PC-3 (cell line): ENCODE data around the gene CCDC181. TPM values are rescaled to one million over a fixed set of nuclear protein-coding genes. Genes with fewer than 3 reads are reported as not detected.
A peak's percentile ranks its signal among the peaks of the same experiment; 100 is the strongest.

Experiments used
- ATAC-seq: fragments of 200-7000 bp; cut with Tn5 transposase; 2 replicates; pipeline ENCODE4 v1.9.1; 2020; ENCODE audit warnings: mild to moderate bottlenecking, moderate library complexity
- BruUV-seq: library from RNA; stranded (reverse); fragments of 400-500 nt; replicated peaks from 2 replicates; lab custom pipeline; 2021; lab: Mats Ljungman, UMichigan
- CTCF ChIA-PET: fragments of 300-600 bp; sonication (Branson Sonifier 250); formaldehyde crosslinking; loops from one replicate; lab custom pipeline; 2022; ENCODE audit warnings: antibody characterized with exemption; lab: Charles Lee
- POLR2A ChIA-PET: fragments of 300-600 bp; sonication (Branson Sonifier 250); formaldehyde crosslinking; loops from one replicate; lab custom pipeline; 2022; ENCODE audit warnings: antibody characterized with exemption; ENCODE audit not compliant: unreplicated experiment; lab: Charles Lee
- DNase-seq: peaks from one replicate; pipeline ENCODE4 v3.0.0-alpha.2; 2015
- H2AFZ ChIP-seq: fragments of 300-600 bp; sonication (generic); 2 replicates; pipeline ENCODE4 v1.6.0; 2016; ENCODE audit warnings: antibody characterized with exemption, low read length
- H3F3A ChIP-seq: fragments of 300-600 bp; sonication (generic); one replicate; pipeline ENCODE4 v1.6.0; 2017; ENCODE audit warnings: antibody characterized with exemption, low read length, control low read depth, mild to moderate bottlenecking; ENCODE audit not compliant: unreplicated experiment
- H3K27ac ChIP-seq: fragments of 300-600 bp; sonication (generic); 2 replicates; pipeline ENCODE4 v1.5.1; 2016; ENCODE audit warnings: mild to moderate bottlenecking, low read length
- H3K27me3 ChIP-seq: fragments of 300-600 bp; sonication (generic); 2 replicates; pipeline ENCODE4 v1.6.1; 2016; ENCODE audit warnings: low read length, mixed read lengths
- H3K36me3 ChIP-seq: fragments of 300-600 bp; sonication (generic); 2 replicates; pipeline ENCODE4 v1.6.1; 2016; ENCODE audit warnings: low read depth, mixed run types, low read length, mixed read lengths
- H3K4me1 ChIP-seq: fragments of 300-600 bp; sonication (generic); 2 replicates; pipeline ENCODE4 v1.5.1; 2016; ENCODE audit warnings: low read length; ENCODE audit not compliant: insufficient read depth
- H3K4me2 ChIP-seq: fragments of 300-600 bp; sonication (generic); 2 replicates; pipeline ENCODE4 v1.6.0; 2016; ENCODE audit warnings: low read length
- H3K4me3 ChIP-seq: fragments of 300-600 bp; sonication (generic); 2 replicates; pipeline ENCODE4 v1.5.1; 2016; ENCODE audit warnings: mild to moderate bottlenecking, low read length, mixed read lengths
- H3K79me2 ChIP-seq: fragments of 300-600 bp; sonication (generic); 2 replicates; pipeline ENCODE4 v1.6.1; 2017; ENCODE audit warnings: low read length, mixed read lengths
- H3K9ac ChIP-seq: fragments of 300-600 bp; sonication (generic); 2 replicates; pipeline ENCODE4 v1.6.0; 2016; ENCODE audit warnings: mild to moderate bottlenecking, low read length
- H3K9me2 ChIP-seq: fragments of 300-600 bp; sonication (generic); replicated peaks from 2 replicates; pipeline ENCODE4 v1.6.1; 2016; ENCODE audit warnings: mixed run types, low read length, mixed read lengths
- H3K9me3 ChIP-seq: fragments of 300-600 bp; sonication (generic); 2 replicates; pipeline ENCODE4 v1.6.1; 2016; ENCODE audit warnings: low read length, mixed read lengths
- H4K20me1 ChIP-seq: fragments of 300-600 bp; sonication (generic); 2 replicates; pipeline ENCODE4 v1.6.1; 2016; ENCODE audit warnings: low read length, mixed read lengths
- CTCF ChIP-seq: fragments of 300-600 bp; sonication (generic); conservative IDR thresholded peaks from 2 replicates; pipeline ENCODE4 v1.5.1; 2017; ENCODE audit warnings: antibody characterized with exemption, low read depth, mild to moderate bottlenecking, low read length
- EZH2 ChIP-seq: fragments of 300-600 bp; sonication (generic); IDR thresholded peaks from one replicate; pipeline ENCODE4 v1.6.1; 2017; ENCODE audit warnings: antibody characterized with exemption, mild to moderate bottlenecking, low read length; ENCODE audit not compliant: unreplicated experiment
- EZH2phosphoT487 ChIP-seq: fragments of 300-600 bp; sonication (generic); IDR thresholded peaks from 2 replicates; pipeline ENCODE4 v1.6.1; 2018; ENCODE audit warnings: mild to moderate bottlenecking, antibody characterized with exemption, low read length, borderline replicate concordance
- intact Hi-C: fragments of 100-400 bp; cut with micrococcal nuclease; formaldehyde crosslinking; loops from 2 replicates; pipeline ENCODE4 v1.9.0; 2023
- total RNA-seq: library from RNA; depleted of rRNA; stranded (reverse); fragments of >200 nt; gene quantifications from 2 replicates; pipeline ENCODE4 v1.2.3, GENCODE V29; 2014

Gene CCDC181
- total RNA-seq, 1 experiment from 2014 or later: 0.07 TPM

- no peak for TF ChIP-seq CTCF
- TF ChIP-seq EZH2: no peak
- no peak for TF ChIP-seq EZH2phosphoT487
- Histone ChIP-seq H3K27ac (no peak overlapping the region), H3K9ac (no peak overlapping the region), H3K36me3 (peaks cover 61% of the 10 kb centered on the region), H3K4me2 (no peak overlapping the region), H3K9me3 (no peaks in the 10 kb centered on the region), H3K27me3 (no peaks in the 10 kb centered on the region), H3F3A (no peaks in the 10 kb centered on the region), H3K4me1 (0 out of 2 replicates have a peak, but pooled peaks cover 8% of the 10 kb centered on the region), H3K4me3 (no peak overlapping the region), H2AFZ (no peak overlapping the region), H3K79me2 (no peaks in the 10 kb centered on the region), H3K9me2 (no peaks in the 10 kb centered on the region), H4K20me1 (no peaks in the 10 kb centered on the region)
- peak; percentile 91 for ATAC-seq
- POLR2A ChIA-PET: no interaction called here
- intact Hi-C loops: loop anchor here (10.0 kb wide), 1 partner anchor 327 kb away; the partner anchor contains the start of gene SELL
- CTCF ChIA-PET: no interaction called here
- BruUV-seq: no TSS peak
- peak; percentile 38 for DNase-seq
These were observed 39.9 kb downstream of the CCDC181 start for GRCh38 chr1:169387399-169387798.

DNA sequence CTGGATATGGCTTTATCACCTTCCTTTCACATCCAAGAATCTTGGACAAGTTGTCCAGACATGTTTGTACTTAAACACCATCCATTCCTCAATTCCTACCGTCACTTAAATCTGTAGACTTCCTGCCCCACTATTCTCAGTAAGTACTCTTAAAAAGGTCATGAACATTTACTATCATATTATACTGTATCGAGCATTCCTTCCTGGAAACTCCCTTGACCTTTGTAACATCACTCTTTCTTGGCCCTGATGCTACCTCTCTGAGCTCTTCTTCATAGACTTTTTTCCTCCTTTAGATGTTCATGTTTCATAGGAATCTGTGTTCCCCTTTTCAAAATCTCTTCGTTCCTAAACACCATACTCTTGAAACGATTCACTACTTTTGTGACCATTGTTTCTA is 43.8 kb downstream of the CCDC181 start:
- ChIA-PET POLR2A (no interaction called here), CTCF (no interaction called here)
- Histone ChIP-seq H3F3A (no peaks in the 10 kb centered on the region), H2AFZ (no peak overlapping the region), H4K20me1 (no peaks in the 10 kb centered on the region), H3K4me2 (no peak overlapping the region), H3K4me3 (no peak overlapping the region), H3K9ac (no peak overlapping the region), H3K4me1 (0 out of 2 replicates have a peak, but pooled peaks cover 8% of the 10 kb centered on the region), H3K27me3 (no peaks in the 10 kb centered on the region), H3K9me2 (no peaks in the 10 kb centered on the region), H3K36me3 (peaks cover 56% of the 10 kb centered on the region), H3K27ac (no peak overlapping the region), H3K9me3 (no peaks in the 10 kb centered on the region), H3K79me2 (no peaks in the 10 kb centered on the region)
- no TSS peak for BruUV-seq
- TF ChIP-seq EZH2phosphoT487 (no peak), EZH2 (no peak), CTCF (no peak)
- intact Hi-C loops: loop anchor here (10.0 kb wide), 1 partner anchor 331 kb away; the partner anchor contains the start of gene SELL
- no peak for ATAC-seq
- DNase-seq: no peak

GRCh38 chr1:169381162-169381561 is 46.1 kb downstream of the CCDC181 start:
- no peaks in the 10 kb centered on the region for H3K9me2 ChIP-seq
- H3K9ac ChIP-seq: no peak overlapping the region
- no peak overlapping the region for H3K4me3 ChIP-seq
- H3K4me1 ChIP-seq: no peaks in the 10 kb centered on the region
- DNase-seq (no peak), ATAC-seq (no peak)
- no peaks in the 10 kb centered on the region for H3K79me2 ChIP-seq
- peaks cover 63% of the 10 kb centered on the region for H3K36me3 ChIP-seq
- no peaks in the 10 kb centered on the region for H3F3A ChIP-seq
- H4K20me1 ChIP-seq: no peaks in the 10 kb centered on the region
- no TSS peak for BruUV-seq
- POLR2A ChIA-PET: no interaction called here
- no peaks in the 10 kb centered on the region for H3K9me3 ChIP-seq
- TF ChIP-seq EZH2 (no peak), EZH2phosphoT487 (no peak), CTCF (no peak)
- no peaks in the 10 kb centered on the region for H3K27me3 ChIP-seq
- intact Hi-C loops: loop anchor here (10.0 kb wide), 1 partner anchor 334 kb away; the partner anchor contains the start of gene SELL
- H3K27ac ChIP-seq: no peak overlapping the region
- no peak overlapping the region for H3K4me2 ChIP-seq
- H2AFZ ChIP-seq: no peak overlapping the region
- CTCF ChIA-PET: no interaction called here
